Brain microvascular endothelial cell (primary cell): ENCODE measurements around the gene CELA3A.
"Not testable (repeated sequence)": the region's sequence is repeated elsewhere in the genome, so short reads cannot be mapped to it uniquely, and the experiment has no call there.

Source experiments
- DNase-seq: peaks from one replicate; pipeline ENCODE4 v3.0.0-alpha.2; 2020
- H3K27ac ChIP-seq: fragments of 250-450 bp; sonication (Bioruptor Pico); 2 replicates; pipeline ENCODE4 v1.5.1; 2020; ENCODE audit warnings: mild to moderate bottlenecking, moderate library complexity
- H3K27me3 ChIP-seq: fragments of 250-450 bp; sonication (Bioruptor Pico); replicated peaks from 2 replicates; pipeline ENCODE4 v1.5.1; 2020; ENCODE audit warnings: mild to moderate bottlenecking
- H3K36me3 ChIP-seq: fragments of 250-450 bp; sonication (Bioruptor Pico); replicated peaks from 2 replicates; pipeline ENCODE4 v1.5.1; 2020; ENCODE audit warnings: mild to moderate bottlenecking
- H3K4me3 ChIP-seq: 2 replicates; pipeline ENCODE4 v1.5.1; 2011; ENCODE audit warnings: low read depth, mild to moderate bottlenecking, control low read depth, low read length, moderate library complexity
- CTCF ChIP-seq: IDR thresholded peaks from 2 replicates; pipeline ENCODE4 v1.5.1; 2011; ENCODE audit warnings: low read depth, mild to moderate bottlenecking, moderate library complexity, low read length, control low read depth, inconsistent platforms; ENCODE audit errors: missing control alignments
- in situ Hi-C: cut with HindIII; loops from 2 replicates; pipeline ENCODE4 v1.10.0; 2017; ENCODE audit warnings: low sequenced_read_pairs, low pct_ligation_motif_present

The CELA3A gene

GRCh38 chr1:21961337-21961736 lies 40.1 kb upstream of the CELA3A start:
- Histone ChIP-seq H3K27me3 (no peaks in the 10 kb centered on the region), H3K27ac (no peak overlapping the region), H3K36me3 (no peaks in the 10 kb centered on the region), H3K4me3 (no peak overlapping the region)
- DNase-seq = no peak
- no peak for TF ChIP-seq CTCF
- in situ Hi-C loops = loop anchor here (25.0 kb wide), 1 partner anchor 274 kb away; no protein-coding TSS in a partner anchor

GRCh38 chr1:21961799-21962198 lies 39.7 kb upstream of the CELA3A start:
- TF ChIP-seq CTCF = no peak
- DNase-seq = no peak
- H3K27me3 ChIP-seq = no peaks in the 10 kb centered on the region
- in situ Hi-C loops = loop anchor here (25.0 kb wide), 1 partner anchor 274 kb away; no protein-coding TSS in a partner anchor
- H3K36me3 ChIP-seq = no peaks in the 10 kb centered on the region
- H3K27ac ChIP-seq = no peak overlapping the region
- H3K4me3 ChIP-seq = no peak overlapping the region

GRCh38 chr1:21963477-21964217 lies 37.8 kb upstream of the CELA3A start:
- in situ Hi-C loops = loop anchor here (25.0 kb wide), 1 partner anchor 276 kb away; no protein-coding TSS in a partner anchor
- H3K27ac ChIP-seq = no peak overlapping the region
- peak; percentile 95 for TF ChIP-seq CTCF

GRCh38 chr1:21966247-21967000 lies 35.0 kb upstream of the CELA3A start:
- in situ Hi-C loops = loop anchor here (25.0 kb wide), 1 partner anchor 279 kb away; no protein-coding TSS in a partner anchor
- Histone ChIP-seq H3K36me3 (no peaks in the 10 kb centered on the region), H3K27ac (no peak overlapping the region), H3K27me3 (no peaks in the 10 kb centered on the region), H3K4me3 (no peak overlapping the region)
- DNase-seq = peak; percentile 69
- no peak for TF ChIP-seq CTCF

More at GRCh38 chr1:21963477-21964217, 37.8 kb upstream of the CELA3A start:
- Histone ChIP-seq H3K4me3 (no peak overlapping the region), H3K27me3 (no peaks in the 10 kb centered on the region), H3K36me3 (no peaks in the 10 kb centered on the region)
- DNase-seq = peak; percentile 55

GRCh38 chr1:21967216-21967615 lies 34.2 kb upstream of the CELA3A start:
- not testable (repeated sequence) for H3K27me3 ChIP-seq, H3K4me3 ChIP-seq, DNase-seq, H3K27ac ChIP-seq, H3K36me3 ChIP-seq
- in situ Hi-C loops = loop anchor here (25.0 kb wide), 1 partner anchor 280 kb away; no protein-coding TSS in a partner anchor

GRCh38 chr1:21969066-21969465 lies 32.4 kb upstream of the CELA3A start:
- not testable (repeated sequence) for H3K4me3 ChIP-seq, H3K27ac ChIP-seq, H3K36me3 ChIP-seq, H3K27me3 ChIP-seq, DNase-seq
- in situ Hi-C loops = loop anchor here (25.0 kb wide), 1 partner anchor 282 kb away; no protein-coding TSS in a partner anchor

GRCh38 chr1:21970523-21970922 lies 30.9 kb upstream of the CELA3A start:
- H3K36me3 ChIP-seq, H3K27ac ChIP-seq, H3K27me3 ChIP-seq, DNase-seq, H3K4me3 ChIP-seq: not testable (repeated sequence)
- in situ Hi-C loops = loop anchor here (25.0 kb wide), 1 partner anchor 283 kb away; no protein-coding TSS in a partner anchor

- in situ Hi-C loops = loop anchor here (25.0 kb wide), 1 partner anchor 286 kb away; no protein-coding TSS in a partner anchor
- not testable (repeated sequence) for H3K27me3 ChIP-seq, H3K27ac ChIP-seq, DNase-seq, H3K36me3 ChIP-seq, H3K4me3 ChIP-seq
These were observed 28.4 kb upstream of the CELA3A start for GRCh38 chr1:21972973-21973441.

GRCh38 chr1:21973948-21974347 lies 27.5 kb upstream of the CELA3A start:
- in situ Hi-C loops = loop anchor here (25.0 kb wide), 1 partner anchor 287 kb away; no protein-coding TSS in a partner anchor
- H3K4me3 ChIP-seq, H3K36me3 ChIP-seq, H3K27ac ChIP-seq, DNase-seq, H3K27me3 ChIP-seq: not testable (repeated sequence)

- not testable (repeated sequence) for H3K27me3 ChIP-seq, H3K36me3 ChIP-seq, H3K27ac ChIP-seq, H3K4me3 ChIP-seq, DNase-seq
- in situ Hi-C loops = loop anchor here (25.0 kb wide), 1 partner anchor 287 kb away; no protein-coding TSS in a partner anchor
These were observed 26.8 kb upstream of the CELA3A start for GRCh38 chr1:21974699-21975098.
